Activated T-helper 1 cell treated with Interleukin-2 at 50 U/mL for 16 hours (primary cell): ENCODE data around the gene EML1.

Experiments
- DNase-seq: peaks from one replicate; pipeline ENCODE4 v3.0.0-alpha.2; 2020; ENCODE audit warnings: low read depth

EML1 gene

GRCh38 chr14:99905121-99905520, 111.9 kb downstream of the EML1 start:
- no peak for DNase-seq

DNA sequence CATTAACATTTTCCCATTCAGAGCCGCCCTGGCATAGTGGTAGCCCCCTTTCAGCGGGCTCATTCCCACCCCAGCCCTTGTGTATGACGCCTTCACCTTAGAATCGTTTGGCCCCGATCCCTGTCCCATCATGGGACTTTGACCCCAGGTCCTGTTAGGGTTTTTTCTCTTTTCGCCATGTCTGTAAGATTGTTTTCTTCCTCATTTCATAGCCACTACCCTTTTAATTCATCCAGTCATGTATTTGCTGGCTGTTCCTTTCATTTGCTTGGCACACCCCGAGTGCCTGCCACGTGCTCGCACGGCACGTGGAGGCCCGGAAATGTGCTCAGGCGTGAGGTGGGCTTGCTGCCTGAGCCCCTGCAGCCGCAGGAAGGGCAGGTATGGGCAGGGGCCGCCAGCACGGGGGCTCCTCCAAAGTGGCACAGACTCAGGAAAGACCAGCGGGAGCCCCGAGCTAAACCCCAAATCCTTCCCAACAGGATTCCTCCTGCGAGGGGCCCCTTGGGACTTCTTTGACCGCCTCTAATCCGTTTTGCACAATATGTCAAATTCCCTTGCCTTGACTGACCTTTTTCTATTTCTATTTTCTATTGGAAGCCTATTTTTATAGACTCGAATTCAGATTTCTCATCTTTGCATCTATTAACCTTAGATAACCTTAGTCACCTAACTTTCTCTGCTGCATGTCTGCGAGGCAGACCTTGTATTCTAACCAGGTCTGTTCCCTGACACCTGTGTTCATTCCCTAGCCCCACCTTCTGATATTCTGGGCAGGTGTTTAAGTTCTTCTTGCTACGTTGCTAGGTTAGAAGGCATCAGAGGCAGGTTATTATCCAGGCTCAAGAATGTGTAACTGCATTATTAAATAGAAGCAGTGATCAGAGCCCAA, 114.8 kb downstream of the EML1 start:
- DNase-seq = no peak

DNA sequence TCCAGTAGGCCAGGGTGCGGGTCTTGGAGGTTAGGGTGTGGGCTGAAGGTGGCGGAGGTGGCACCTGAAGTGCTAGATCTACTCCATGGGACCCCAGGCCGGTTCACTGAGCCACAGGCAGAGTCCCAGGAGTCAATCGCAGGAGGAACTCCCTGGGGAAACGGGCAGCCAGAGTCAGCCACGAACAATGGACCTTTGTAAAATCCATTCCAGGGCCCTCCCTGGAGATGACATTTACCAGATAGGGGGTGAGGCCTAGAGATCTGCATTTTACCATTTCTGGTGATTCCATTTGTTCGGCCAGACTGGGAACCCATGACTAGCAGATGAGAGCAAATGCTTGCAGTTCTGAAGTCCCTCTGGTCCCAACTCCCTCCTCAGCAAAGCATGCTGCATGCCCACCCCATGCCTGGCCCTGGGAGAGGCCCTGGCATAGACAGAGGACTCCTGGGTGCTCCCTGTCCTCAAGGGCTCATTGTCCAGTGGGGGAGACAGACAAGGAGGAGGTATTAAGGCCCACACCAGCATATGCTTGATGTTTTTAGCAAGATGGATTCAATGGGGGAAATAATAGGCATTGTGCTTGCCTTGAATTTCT, 115.5 kb downstream of the EML1 start:
- no peak for DNase-seq

- no peak for DNase-seq
These were observed 116.4 kb downstream of the EML1 start for GRCh38 chr14:99909513-99910064.

DNA sequence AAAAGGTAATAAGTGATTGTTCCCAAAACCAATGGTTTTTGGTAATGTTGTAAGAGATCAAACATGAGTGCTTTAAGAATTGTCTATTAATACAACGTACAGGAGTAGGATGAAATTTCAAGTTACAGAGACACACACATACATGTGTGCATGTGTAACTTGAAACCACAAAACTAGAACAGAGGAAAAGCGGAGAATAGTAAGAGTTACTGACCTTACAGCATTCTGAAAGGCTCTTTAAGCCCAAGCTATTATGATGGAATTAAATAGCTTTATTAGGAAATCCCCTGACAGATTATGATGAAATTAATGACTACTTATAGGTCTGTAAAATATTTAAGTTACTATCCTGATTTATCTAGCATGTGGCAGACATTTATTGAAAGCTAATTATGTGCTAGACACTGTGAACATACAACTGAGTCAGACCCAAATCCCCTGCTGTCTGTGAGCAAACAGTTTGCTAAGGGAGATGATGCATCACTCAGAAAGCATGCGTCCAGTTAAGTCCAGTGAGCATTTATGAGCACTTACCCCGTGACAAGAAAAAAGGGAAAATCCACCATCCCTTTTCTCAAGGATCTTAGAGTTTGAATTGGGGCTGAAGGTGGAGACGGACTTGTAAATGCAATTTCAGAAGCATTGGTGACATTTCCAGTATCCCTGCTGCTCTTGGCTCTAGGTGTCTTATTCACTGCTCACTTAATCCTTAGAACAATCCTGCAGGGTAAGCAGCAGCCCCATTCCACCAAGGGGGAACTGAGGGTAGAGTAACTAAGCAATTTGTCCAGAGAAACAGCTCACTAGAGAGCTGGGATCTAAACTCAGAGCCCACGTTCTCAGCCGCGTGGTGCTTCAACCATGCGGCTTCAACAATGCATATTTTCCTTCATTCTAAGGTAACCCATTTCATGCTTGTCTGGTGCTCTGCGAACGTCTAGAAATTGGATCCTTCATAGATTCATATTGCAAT, 117.4 kb downstream of the EML1 start:
- no peak for DNase-seq

GRCh38 chr14:99915305-99916090, 122.3 kb downstream of the EML1 start:
- no peak for DNase-seq

DNA sequence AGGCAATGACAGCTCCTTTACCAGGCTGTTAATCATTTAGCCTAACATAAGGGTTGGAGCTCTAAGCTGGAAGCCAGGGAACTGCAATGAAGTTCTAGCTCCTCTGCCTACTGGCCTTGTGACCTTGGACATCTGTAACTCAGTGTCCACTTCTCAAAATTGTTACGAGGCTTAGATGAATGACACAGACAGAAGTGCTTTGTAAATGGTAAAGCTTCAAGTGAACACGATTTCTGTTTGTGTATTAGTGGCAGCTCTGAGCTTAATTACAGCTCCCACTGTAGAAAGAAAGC, 122.8 kb downstream of the EML1 start:
- no peak for DNase-seq

DNA sequence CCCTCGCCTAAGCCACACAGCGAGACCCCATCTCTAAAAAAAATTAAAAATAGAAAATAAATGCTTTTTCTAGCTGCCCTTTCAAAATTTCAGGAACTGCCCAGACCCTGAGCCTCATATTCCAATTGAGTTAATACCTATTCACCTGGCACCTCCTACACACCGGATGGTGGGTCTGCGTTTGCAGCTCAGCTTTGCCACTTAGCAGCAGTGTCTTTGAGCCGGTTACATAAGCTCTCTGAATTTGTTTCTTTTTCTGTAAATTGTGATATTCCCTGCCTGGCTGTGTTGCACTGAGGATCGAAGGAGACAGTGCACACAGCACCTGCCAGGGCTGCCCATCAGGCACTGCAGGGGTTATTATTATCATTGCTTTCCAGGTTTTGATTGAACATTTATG, 125.6 kb downstream of the EML1 start:
- no peak for DNase-seq

DNA sequence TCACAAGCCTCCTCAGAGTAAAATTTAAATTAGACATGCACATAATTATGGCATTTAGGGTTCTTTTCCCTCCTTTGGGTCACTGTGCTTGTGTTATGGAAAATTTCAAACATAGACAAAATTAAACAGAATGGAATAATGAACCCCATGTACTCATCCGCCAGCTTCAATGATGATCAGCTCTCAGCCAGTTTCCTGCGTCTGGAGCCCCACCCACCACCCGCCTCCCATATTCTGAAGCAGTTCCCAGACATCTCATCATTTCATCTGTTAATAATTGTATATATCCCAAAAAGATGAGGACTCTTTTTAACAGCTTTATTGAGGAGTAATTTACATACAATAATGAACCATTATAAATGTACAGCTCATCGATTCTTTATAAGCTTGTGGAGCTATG, 128.2 kb downstream of the EML1 start:
- no peak for DNase-seq

GRCh38 chr14:99924379-99924778, 131.2 kb downstream of the EML1 start:
- DNase-seq = no peak

- no peak for DNase-seq
These were observed 132.3 kb downstream of the EML1 start for GRCh38 chr14:99925471-99925870.

DNA sequence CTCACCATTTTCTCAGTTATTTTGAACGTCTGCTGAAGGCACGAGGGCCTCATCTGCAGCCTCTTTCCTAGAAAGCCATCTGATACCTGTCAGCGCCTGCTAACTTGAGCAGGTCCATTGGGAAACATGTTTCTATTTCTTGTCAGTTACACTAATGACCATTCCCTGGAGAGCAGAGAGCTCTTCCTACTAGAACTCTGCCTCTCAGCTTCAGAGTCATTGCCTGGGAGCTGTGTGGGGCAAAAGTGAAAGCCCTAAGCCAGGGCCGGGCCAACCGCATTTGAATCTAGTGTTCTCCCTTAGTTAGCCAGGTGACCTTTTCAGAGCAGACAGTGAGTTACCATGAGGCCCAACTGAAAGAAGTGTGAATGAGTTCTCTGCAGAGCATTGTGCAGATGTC, 135.8 kb downstream of the EML1 start:
- no peak for DNase-seq

GRCh38 chr14:99929601-99930000, 136.4 kb downstream of the EML1 start:
- no peak for DNase-seq

DNA sequence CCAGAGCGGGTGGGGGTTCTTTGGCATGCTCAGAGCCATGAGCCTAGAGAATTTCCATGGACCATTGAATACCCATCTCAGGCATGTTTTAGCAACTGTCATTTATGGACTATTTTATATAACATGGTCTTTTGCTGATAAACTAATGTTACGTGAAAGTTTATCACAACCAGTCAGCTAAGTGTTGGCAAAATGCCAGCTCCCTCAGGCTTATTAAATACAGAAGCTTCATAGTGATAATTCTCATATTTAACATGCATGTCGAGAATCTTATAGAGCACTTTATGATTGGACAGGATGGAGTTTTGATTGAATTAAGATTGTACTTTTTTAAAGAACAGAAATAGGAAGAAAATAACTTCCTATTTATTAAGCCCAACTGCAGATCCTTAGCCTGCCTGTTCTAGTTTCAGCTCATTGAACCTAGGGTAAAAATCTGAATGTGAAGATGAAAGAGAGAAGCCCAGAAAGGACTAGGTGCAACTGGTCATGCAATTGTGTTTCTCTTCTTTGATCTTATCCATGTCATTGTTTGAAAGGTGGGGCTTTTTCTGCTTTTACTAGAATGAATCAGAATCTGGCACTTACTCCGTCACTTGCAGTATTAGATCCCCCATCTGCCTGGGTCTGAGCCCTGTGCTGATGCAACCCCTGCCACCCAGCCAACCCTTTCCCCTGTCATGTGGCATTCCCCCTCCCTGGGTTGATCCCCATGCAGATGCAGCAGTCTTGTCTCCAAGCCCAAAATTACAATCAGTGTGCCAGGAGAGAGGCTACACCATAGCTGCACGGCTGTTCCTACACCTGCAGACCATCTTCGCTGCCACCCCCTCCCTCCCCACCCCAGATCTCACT, 137.4 kb downstream of the EML1 start:
- no peak for DNase-seq

DNA sequence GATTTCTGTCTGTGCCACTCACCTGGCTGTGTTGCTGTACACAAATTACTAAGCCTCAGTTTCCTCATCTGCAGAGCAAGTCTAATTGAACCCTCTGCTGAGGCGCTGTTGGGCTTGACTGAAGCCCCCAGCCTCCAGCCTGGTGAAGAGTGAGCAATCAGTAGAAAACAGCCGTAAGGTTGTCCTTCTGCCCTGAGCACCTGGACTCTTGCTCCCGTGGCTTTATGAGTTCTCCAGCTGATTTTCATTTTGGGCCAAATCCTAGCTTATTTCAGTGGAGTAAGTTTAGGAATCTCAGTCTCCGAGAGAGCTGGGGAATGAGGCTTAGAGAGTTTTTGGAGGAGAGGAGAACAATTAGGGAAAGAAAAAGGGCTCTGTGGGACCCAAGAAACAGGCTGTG, 138.1 kb downstream of the EML1 start:
- no peak for DNase-seq

DNA sequence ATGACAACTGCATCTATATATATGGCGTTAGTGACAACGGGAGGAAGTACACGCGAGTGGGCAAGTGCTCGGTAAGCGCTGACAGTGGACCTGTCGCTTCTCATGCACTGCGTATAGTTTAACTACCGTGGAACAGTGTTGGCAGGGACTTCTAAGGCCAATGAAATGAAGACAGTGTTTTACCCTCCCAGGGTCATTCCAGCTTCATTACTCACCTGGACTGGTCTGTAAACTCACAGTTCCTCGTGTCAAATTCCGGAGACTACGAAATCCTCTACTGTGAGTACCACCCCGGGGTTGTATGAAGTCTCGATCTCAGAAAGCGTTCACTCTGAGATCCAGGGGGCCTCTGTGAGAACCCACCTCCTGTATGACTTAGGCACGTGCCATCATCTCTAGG, 142.8 kb downstream of the EML1 start:
- DNase-seq = no peak

- DNase-seq = no peak
These were observed 143.7 kb downstream of the EML1 start for GRCh38 chr14:99936738-99937474.

DNA sequence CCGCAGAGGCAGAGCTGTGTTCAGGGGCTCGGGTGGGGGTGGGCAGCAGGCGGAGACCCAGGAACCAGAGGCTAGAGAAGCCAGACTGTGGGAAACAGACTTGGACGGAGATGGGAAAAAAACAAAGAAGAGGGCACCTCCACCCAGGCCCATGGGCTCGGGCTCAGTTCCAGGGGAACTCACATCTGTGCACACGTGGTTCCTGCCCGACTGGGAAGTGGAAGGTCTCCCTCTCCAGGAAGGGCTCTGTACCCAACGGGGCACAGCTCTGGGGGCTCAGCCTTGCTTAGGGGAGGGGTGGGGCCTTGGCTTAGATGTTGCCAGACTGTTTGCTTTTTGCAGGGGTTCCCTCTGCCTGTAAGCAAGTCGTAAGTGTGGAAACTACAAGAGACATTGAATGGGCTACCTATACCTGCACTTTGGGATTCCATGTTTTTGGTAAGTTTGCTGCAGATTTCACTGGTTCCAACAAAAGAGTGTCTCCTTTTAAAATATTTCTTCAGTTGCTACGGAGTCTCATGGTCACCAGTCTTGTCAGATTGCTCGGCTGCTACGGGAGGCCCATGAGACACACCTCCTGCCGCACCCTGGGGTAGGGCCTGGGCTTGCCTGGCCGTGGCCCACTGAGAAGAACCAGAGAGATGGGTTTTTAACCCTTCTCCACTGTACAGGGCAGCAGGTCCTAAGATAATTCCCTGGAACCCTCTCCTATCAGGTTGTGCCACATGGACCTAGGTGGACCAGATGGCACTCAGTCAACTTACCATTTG, 144.4 kb downstream of the EML1 start:
- DNase-seq = no peak

DNA sequence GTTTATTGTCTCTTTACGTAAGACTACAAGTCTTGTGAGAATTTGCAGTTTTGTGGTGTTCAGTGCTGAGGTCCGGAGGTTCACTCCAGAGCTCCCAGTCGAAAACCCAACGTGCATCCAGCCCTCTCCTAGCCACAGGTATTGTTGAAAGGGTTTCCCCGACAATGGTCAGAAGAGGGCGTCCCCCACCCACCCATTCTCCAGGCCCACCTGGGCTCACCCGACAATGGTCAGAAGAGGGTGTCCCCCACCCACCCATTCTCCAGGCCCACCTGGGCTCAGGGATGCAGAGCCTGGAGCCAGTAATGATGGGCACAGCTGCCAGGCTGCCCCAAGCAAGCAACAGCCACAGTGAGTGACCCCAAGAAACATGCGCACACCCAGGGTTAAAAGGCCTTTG, 145.2 kb downstream of the EML1 start:
- DNase-seq = no peak
